GM18511 (cell line): Measurements from ENCODE around the gene LYZL6.

Experiments used
- ATAC-seq: cut with Tn5 transposase; IDR thresholded peaks from one replicate; pipeline ENCODE4 v1.9.1; 2021; ENCODE audit warnings: mild to moderate bottlenecking, moderate library complexity; ENCODE audit not compliant: unreplicated experiment

Gene LYZL6

DNA sequence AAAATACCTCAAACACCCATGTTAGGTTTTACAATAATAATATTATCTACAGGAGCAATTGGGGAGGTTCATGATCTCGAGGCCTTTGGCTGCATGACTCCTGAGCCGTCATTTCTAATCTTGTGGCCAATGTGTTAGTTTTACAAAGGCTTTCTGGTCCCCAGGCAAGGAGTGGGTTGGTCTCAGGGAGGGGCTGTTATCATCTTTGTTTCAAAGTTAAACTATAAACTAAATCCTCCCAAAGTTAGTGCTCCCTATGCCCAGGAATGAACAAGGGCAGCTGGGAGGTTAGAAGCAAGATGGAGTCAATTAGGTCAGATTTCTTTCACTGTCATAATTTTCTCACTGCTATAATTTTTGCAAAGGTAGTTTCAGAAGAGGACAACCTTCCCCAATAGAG is 54.3 kb downstream of the LYZL6 start:
- ATAC-seq, result no peak
